Fibroblast of lung (primary cell): Measurements from ENCODE around the gene ATP8A2. TPM values are rescaled to one million over a fixed set of nuclear protein-coding genes. Genes with fewer than 3 reads are reported as not detected.

Experiments used
- DNase-seq, 2 donors: peaks; one replicate each; pipeline versions ENCODE4 v3.0.0 to v3.0.0-alpha.2; 2010; ENCODE audit warnings: low read depth in 2 of 2
- H2AFZ ChIP-seq: 2 replicates; pipeline ENCODE4 v1.5.1; 2012; ENCODE audit warnings: low read length, control low read depth, inconsistent platforms
- H3K27ac ChIP-seq: 2 replicates; pipeline ENCODE4 v1.5.1; 2011; ENCODE audit warnings: low read length, control low read depth; ENCODE audit not compliant: insufficient read depth
- H3K27me3 ChIP-seq: 2 replicates; pipeline ENCODE4 v1.5.1; 2011; ENCODE audit warnings: mild to moderate bottlenecking, low read length; ENCODE audit not compliant: control insufficient read depth, insufficient read depth
- H3K36me3 ChIP-seq: 2 replicates; pipeline ENCODE4 v1.5.1; 2011; ENCODE audit warnings: low read length; ENCODE audit not compliant: control insufficient read depth, insufficient read depth
- H3K4me1 ChIP-seq: 2 replicates; pipeline ENCODE4 v1.5.1; 2011; ENCODE audit warnings: low read length; ENCODE audit not compliant: control insufficient read depth, insufficient read depth; ENCODE audit errors: extremely low read depth
- H3K4me2 ChIP-seq: 2 replicates; pipeline ENCODE4 v1.5.1; 2011; ENCODE audit warnings: low read length, control low read depth; ENCODE audit not compliant: insufficient read depth; ENCODE audit errors: extremely low read depth
- H3K4me3 ChIP-seq, 4 experiments: fragments of 200-600 bp in 1 of 4; sonication (generic) in 1 of 4; replicated peaks in 1 of 4; 2 replicates each; pipeline ENCODE4 v1.5.1; 2011 to 2016; ENCODE audit warnings: low read length in 4 of 4, low read depth in 3 of 4, mild to moderate bottlenecking in 3 of 4, control low read depth in 2 of 4, inconsistent platforms in 1 of 4, mixed read lengths in 1 of 4; ENCODE audit not compliant: insufficient read depth in 1 of 4; ENCODE audit errors: control extremely low read depth in 1 of 4
- H3K79me2 ChIP-seq: 2 replicates; pipeline ENCODE4 v1.5.1; 2012; ENCODE audit warnings: mild to moderate bottlenecking, low read length, inconsistent platforms; ENCODE audit not compliant: control insufficient read depth, insufficient read depth
- H3K9ac ChIP-seq: 2 replicates; pipeline ENCODE4 v1.5.1; 2011; ENCODE audit warnings: mild to moderate bottlenecking, low read length, control low read depth; ENCODE audit not compliant: insufficient read depth
- H3K9me3 ChIP-seq: 2 replicates; pipeline ENCODE4 v1.5.1; 2012; ENCODE audit warnings: low read depth, low read length; ENCODE audit not compliant: control insufficient read depth, insufficient read depth
- H4K20me1 ChIP-seq: 2 replicates; pipeline ENCODE4 v1.5.1; 2011; ENCODE audit warnings: low read length; ENCODE audit not compliant: control insufficient read depth, insufficient read depth; ENCODE audit errors: extremely low read depth
- CTCF ChIP-seq, 2 donors: IDR thresholded peaks in 1 of 2; conservative IDR thresholded peaks in 1 of 2; 1 replicate in 1 of 2; 2 replicates in 1 of 2; pipeline ENCODE4 v1.5.1; 2011 to 2012; ENCODE audit warnings: low read length in 2 of 2, control low read depth in 1 of 2, inconsistent platforms in 1 of 2, low read depth in 1 of 2, mild to moderate bottlenecking in 1 of 2
- EZH2 ChIP-seq: IDR thresholded peaks from 2 replicates; pipeline ENCODE4 v1.5.1; 2012; ENCODE audit warnings: low read length, control low read depth, mild to moderate bottlenecking; ENCODE audit errors: missing control alignments
- polyA plus RNA-seq, 2 donors: library from polyadenylated mRNA; depleted of rRNA in 1 of 2; stranded (reverse) in 1 of 2; unstranded in 1 of 2; fragments of >200 nt; gene quantifications; 2 replicates each; pipeline ENCODE4 v1.2.1, GENCODE V29; 2011 to 2012; ENCODE audit warnings: missing spikeins in 1 of 2
- total RNA-seq: library from RNA; depleted of rRNA; stranded (reverse); fragments of >200 nt; gene quantifications from 2 replicates; pipeline ENCODE4 v1.2.1, GENCODE V29; 2014

Gene ATP8A2
- total and polyA plus RNA-seq, 2 donors (not counting 1 experiment from before 2014, with no cell fraction given): under 0.01 to 0.01 TPM

GRCh38 chr13:25689539-25689938 is 317.8 kb downstream of the ATP8A2 start:
- Histone ChIP-seq H3K9me3 (no peaks in the 10 kb centered on the region), H3K36me3 (no peaks in the 10 kb centered on the region), H3K4me1 (no peaks in the 10 kb centered on the region), H3K4me3 (no peak overlapping the region), H3K79me2 (no peaks in the 10 kb centered on the region), H4K20me1 (no peaks in the 10 kb centered on the region), H3K9ac (no peak overlapping the region), H3K4me2 (no peak overlapping the region), H3K27me3 (no peaks in the 10 kb centered on the region), H2AFZ (no peak overlapping the region), H3K27ac (no peak overlapping the region)
- TF ChIP-seq CTCF (conservative IDR thresholded peaks at IDR 0.05 in 1 of 2, IDR thresholded peaks at IDR 0.05 in 1 of 2; ENCODE audit: low read depth in 1 of 2, low read length in 2 of 2) (no peak), EZH2 (no peak)
- no peak for DNase-seq

GRCh38 chr13:25690582-25690981 is 318.8 kb downstream of the ATP8A2 start:
- no peak overlapping the region for H3K4me3 ChIP-seq
- H3K4me1 ChIP-seq: no peaks in the 10 kb centered on the region
- no peak overlapping the region for H3K9ac ChIP-seq
- no peak for DNase-seq
- no peaks in the 10 kb centered on the region for H3K36me3 ChIP-seq
- H4K20me1 ChIP-seq: no peaks in the 10 kb centered on the region
- no peak for TF ChIP-seq CTCF (conservative IDR thresholded peaks at IDR 0.05 in 1 of 2, IDR thresholded peaks at IDR 0.05 in 1 of 2; ENCODE audit: low read depth in 1 of 2, low read length in 2 of 2)
- TF ChIP-seq EZH2: no peak
- no peaks in the 10 kb centered on the region for H3K9me3 ChIP-seq
- H3K27ac ChIP-seq: no peak overlapping the region
- no peaks in the 10 kb centered on the region for H3K27me3 ChIP-seq
- no peak overlapping the region for H2AFZ ChIP-seq
- H3K4me2 ChIP-seq: no peak overlapping the region
- H3K79me2 ChIP-seq: no peaks in the 10 kb centered on the region

GRCh38 chr13:25691654-25692053 is 319.9 kb downstream of the ATP8A2 start:
- Histone ChIP-seq H3K4me2 (no peak overlapping the region), H3K4me1 (no peaks in the 10 kb centered on the region), H3K36me3 (no peaks in the 10 kb centered on the region), H4K20me1 (no peaks in the 10 kb centered on the region), H3K9me3 (no peaks in the 10 kb centered on the region), H3K79me2 (no peaks in the 10 kb centered on the region), H3K27ac (no peak overlapping the region), H3K4me3 (no peak overlapping the region), H2AFZ (no peak overlapping the region), H3K9ac (no peak overlapping the region), H3K27me3 (no peaks in the 10 kb centered on the region)
- TF ChIP-seq EZH2 (no peak), CTCF (conservative IDR thresholded peaks at IDR 0.05 in 1 of 2, IDR thresholded peaks at IDR 0.05 in 1 of 2; ENCODE audit: low read depth in 1 of 2, low read length in 2 of 2) (no peak)
- DNase-seq: no peak
